DLD1 (cell line): Measurements from ENCODE around the gene PLK5.

Experiments used
- in situ Hi-C: cut with HindIII; loops from 2 replicates; pipeline ENCODE4 v1.10.0; 2017; ENCODE audit warnings: low sequenced_read_pairs

PLK5 gene

GRCh38 chr19:1554968-1555367 lies 31.1 kb downstream of the PLK5 start:
- in situ Hi-C loops, result no loop called here

GRCh38 chr19:1555487-1556389 lies 31.9 kb downstream of the PLK5 start:
- in situ Hi-C loops, result no loop called here

- in situ Hi-C loops, result no loop called here
Observed at GRCh38 chr19:1556390-1557070, 32.7 kb downstream of the PLK5 start.

GRCh38 chr19:1558552-1558951 lies 34.7 kb downstream of the PLK5 start:
- in situ Hi-C loops, result no loop called here

- in situ Hi-C loops, result no loop called here
Observed at GRCh38 chr19:1560286-1560882, 36.5 kb downstream of the PLK5 start.

DNA sequence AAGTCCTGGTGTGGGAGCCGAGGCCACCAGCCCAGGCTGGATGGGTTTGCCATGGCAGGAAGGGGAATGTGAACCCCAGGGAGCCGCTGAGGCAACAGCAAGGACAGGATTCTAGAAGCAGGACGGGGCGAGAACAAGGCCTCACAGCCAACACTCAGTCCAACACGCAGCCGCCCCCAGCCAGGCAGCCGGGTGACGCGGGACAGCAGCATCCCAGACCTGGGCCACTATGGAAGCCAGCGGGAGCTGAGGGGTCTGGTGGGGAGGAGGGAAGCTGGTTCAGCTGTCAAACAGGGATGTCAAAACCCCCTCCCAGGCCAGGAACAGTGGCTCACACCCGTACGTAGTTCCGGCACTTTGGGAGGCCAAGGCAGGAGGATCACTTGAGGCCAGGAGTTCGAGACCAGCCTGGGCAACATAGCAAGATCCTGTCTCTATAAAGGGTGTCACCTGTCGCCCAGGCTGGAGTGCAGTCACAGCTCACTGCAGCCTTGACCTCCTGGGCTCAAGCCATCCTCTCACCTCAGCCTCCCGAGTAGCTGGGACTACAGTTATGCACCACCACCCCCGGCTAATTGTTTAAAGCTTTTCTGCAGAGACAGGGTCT lies 37.5 kb downstream of the PLK5 start:
- in situ Hi-C loops, result no loop called here

GRCh38 chr19:1563251-1563650 lies 39.4 kb downstream of the PLK5 start:
- in situ Hi-C loops, result no loop called here

- in situ Hi-C loops, result no loop called here
Observed at GRCh38 chr19:1566392-1567115, 42.7 kb downstream of the PLK5 start.

- in situ Hi-C loops, result no loop called here
Observed at GRCh38 chr19:1567116-1567847, 43.4 kb downstream of the PLK5 start.

DNA sequence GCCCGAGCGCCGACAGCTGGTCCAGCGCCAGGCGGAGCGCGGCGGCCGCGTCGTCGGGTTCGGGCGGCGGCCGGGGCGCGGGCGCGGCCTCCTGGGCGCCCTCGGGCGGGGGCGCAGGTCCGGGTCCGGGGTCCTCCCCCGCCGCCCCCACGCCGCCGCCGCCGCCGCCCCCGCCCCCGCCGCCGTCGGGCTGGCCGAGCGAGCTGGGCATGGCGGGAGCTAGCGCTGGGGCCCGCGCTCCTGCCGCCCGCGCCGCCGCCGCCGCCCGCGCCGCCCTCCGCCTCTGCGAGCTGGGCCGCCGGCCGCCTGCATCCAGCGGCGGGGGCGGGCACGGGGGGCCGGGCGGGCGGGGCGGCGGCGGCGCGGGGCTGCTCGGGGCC lies 44.0 kb downstream of the PLK5 start:
- in situ Hi-C loops, result no loop called here

GRCh38 chr19:1568320-1569019 lies 44.6 kb downstream of the PLK5 start, which contains the start of gene MEX3D:
MEX3D (minus strand) TSS chr19:1568325; CDS start chr19:1568058, 267 bp downstream.
- in situ Hi-C loops, result no loop called here

- in situ Hi-C loops, result no loop called here
Observed at GRCh38 chr19:1569997-1570396, 46.1 kb downstream of the PLK5 start.

DNA sequence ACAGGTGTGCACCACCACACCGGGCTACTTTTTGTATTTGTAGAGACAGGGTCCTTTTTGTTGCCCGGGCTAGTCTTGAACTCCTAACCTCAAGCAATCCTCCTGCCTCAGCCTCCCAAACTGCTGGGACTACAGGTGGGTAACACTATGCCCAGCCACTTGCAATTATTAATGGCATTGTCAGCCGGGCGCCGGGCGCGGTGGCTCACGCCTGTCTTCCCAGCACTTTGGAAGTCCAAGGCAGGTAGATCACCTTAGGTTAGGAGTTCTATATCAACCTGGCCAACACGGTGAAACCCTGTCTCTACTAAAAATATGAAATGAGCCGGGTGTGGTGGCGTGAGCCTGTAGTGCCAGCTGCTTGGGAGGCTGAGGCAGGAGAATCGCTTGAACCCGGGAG lies 47.0 kb downstream of the PLK5 start:
- in situ Hi-C loops, result no loop called here

- in situ Hi-C loops, result no loop called here
Observed at GRCh38 chr19:1571358-1571757, 47.5 kb downstream of the PLK5 start.

GRCh38 chr19:1572795-1573194 lies 48.9 kb downstream of the PLK5 start:
- in situ Hi-C loops, result no loop called here

DNA sequence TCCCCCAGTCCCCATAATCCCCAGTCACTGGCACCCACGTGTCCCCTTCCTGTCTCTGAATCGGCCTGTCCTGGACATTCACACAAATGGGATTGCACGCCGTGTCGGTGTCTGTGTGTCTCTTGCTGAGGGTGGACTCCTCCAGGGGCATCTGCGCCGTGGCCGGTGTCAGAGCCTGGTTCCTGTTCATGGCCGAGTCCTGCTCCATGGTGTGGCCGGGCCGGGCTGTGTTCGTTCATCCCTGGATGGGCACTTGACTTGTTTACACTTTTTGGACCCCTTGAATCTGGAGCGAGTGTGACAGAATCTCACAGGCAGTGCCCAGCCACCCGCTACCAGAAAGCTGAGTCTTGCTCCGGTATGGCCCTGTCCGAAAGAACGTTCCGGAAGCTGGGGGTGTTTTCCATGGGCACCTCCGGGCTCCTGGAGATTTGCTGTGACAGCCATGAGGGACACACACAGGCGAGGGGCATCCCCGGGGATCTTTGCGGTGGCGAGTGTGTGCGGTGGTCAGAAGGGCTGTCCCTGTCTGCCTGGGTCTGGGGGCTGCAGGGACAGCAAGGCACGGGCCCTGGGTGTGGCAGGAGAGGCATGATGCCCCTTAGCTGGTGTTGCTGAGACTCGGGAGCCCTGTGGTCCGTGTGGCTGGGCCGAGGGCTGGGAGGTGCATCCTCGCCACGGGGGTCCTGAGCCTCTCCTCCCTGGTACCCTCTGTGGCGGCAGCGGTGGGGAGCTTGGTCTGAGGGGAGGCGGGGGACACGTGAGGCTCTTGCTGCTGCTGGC lies 50.7 kb downstream of the PLK5 start:
- in situ Hi-C loops, result no loop called here

- in situ Hi-C loops, result no loop called here
Observed at GRCh38 chr19:1575323-1576241, 51.7 kb downstream of the PLK5 start.
